ENCODE measurements around the gene PLAA. TPM values are rescaled to one million over a fixed set of nuclear protein-coding genes. Genes with fewer than 3 reads are reported as not detected.

The PLAA gene
- total RNA-seq, 1 experiment from 2014 or later: 23.3 TPM

GRCh38 chr9:26955222-26955903, 8.3 kb upstream of the PLAA start:
- TF ChIP-seq EZH2 (IDR thresholded peaks at IDR 0.05; ENCODE audit: low read depth): no peak
- no peak for TF ChIP-seq CTCF (conservative IDR thresholded peaks at IDR 0.05)
- no peaks in the 10 kb centered on the region for H3K9me3 ChIP-seq (ENCODE audit: insufficient read depth, low read depth)
- no peaks in the 10 kb centered on the region for H3F3A ChIP-seq (ENCODE audit: insufficient read depth, low read depth)
- H3K27ac ChIP-seq: peak overlapping the region; percentile 51
- ChIA-PET POLR2A (ENCODE audit: unreplicated experiment) (interaction anchor here (0.9 kb wide), 1 partner anchor 63 kb away, joined by 6 read pairs; the partner anchor contains the start of gene CAAP1), CTCF (no interaction called here)
- H3K36me3 ChIP-seq (ENCODE audit: low read depth): no peaks in the 10 kb centered on the region
- intact Hi-C loops (cut with micrococcal nuclease; ENCODE audit: unreplicated experiment): no loop called here
- H3K4me2 ChIP-seq: peak overlapping the region; percentile 86
- no peaks in the 10 kb centered on the region for H4K20me1 ChIP-seq (ENCODE audit: insufficient read depth)
- H3K27me3 ChIP-seq (ENCODE audit: insufficient read depth, low read depth): no peaks in the 10 kb centered on the region
- peaks cover 20% of the 10 kb centered on the region for H3K79me2 ChIP-seq (ENCODE audit: low read depth)
- peaks cover 8% of the 10 kb centered on the region for H3K4me1 ChIP-seq (replicated peaks; ENCODE audit: insufficient read depth)
- H3K4me3 ChIP-seq: peak overlapping the region; percentile 86
- DNase-seq: no peak
- no peaks in the 10 kb centered on the region for H3K9me2 ChIP-seq (ENCODE audit: insufficient read depth)
- BruUV-seq (replicated peaks): no TSS peak
- H2AFZ ChIP-seq: peak overlapping the region; percentile 98

- intact Hi-C loops (cut with micrococcal nuclease; ENCODE audit: unreplicated experiment): no loop called here
- Histone ChIP-seq H2AFZ (no peak overlapping the region), H4K20me1 (ENCODE audit: insufficient read depth) (no peaks in the 10 kb centered on the region), H3K4me1 (replicated peaks; ENCODE audit: insufficient read depth) (peaks cover 8% of the 10 kb centered on the region), H3K36me3 (ENCODE audit: low read depth) (no peaks in the 10 kb centered on the region), H3F3A (ENCODE audit: insufficient read depth, low read depth) (no peaks in the 10 kb centered on the region; the same call in 1 of the 2 replicates), H3K9me2 (ENCODE audit: insufficient read depth) (no peaks in the 10 kb centered on the region), H3K79me2 (ENCODE audit: low read depth) (peaks cover 20% of the 10 kb centered on the region), H3K27ac (no peak overlapping the region), H3K4me3 (no peak overlapping the region), H3K4me2 (no peak overlapping the region), H3K9me3 (ENCODE audit: insufficient read depth, low read depth) (no peaks in the 10 kb centered on the region), H3K27me3 (ENCODE audit: insufficient read depth, low read depth) (no peaks in the 10 kb centered on the region)
- TF ChIP-seq EZH2 (IDR thresholded peaks at IDR 0.05; ENCODE audit: low read depth) (no peak), CTCF (conservative IDR thresholded peaks at IDR 0.05) (no peak)
- CTCF ChIA-PET: no interaction called here
- DNase-seq: no peak
- POLR2A ChIA-PET (ENCODE audit: unreplicated experiment): no interaction called here
- no TSS peak for BruUV-seq (replicated peaks)
Measured at GRCh38 chr9:26954050-26954508, 7.0 kb upstream of the PLAA start.

- Histone ChIP-seq H3K4me2 (no peak overlapping the region), H3K4me3 (no peak overlapping the region), H3K36me3 (ENCODE audit: low read depth) (no peaks in the 10 kb centered on the region), H3K4me1 (replicated peaks; ENCODE audit: insufficient read depth) (peaks cover 8% of the 10 kb centered on the region), H3K27me3 (ENCODE audit: insufficient read depth, low read depth) (no peaks in the 10 kb centered on the region), H3F3A (ENCODE audit: insufficient read depth, low read depth) (no peaks in the 10 kb centered on the region; the same call in 1 of the 2 replicates), H3K9me2 (ENCODE audit: insufficient read depth) (no peaks in the 10 kb centered on the region), H2AFZ (no peak overlapping the region), H3K27ac (no peak overlapping the region), H4K20me1 (ENCODE audit: insufficient read depth) (no peaks in the 10 kb centered on the region), H3K79me2 (ENCODE audit: low read depth) (peaks cover 8% of the 10 kb centered on the region), H3K9me3 (ENCODE audit: insufficient read depth, low read depth) (no peaks in the 10 kb centered on the region)
- intact Hi-C loops (cut with micrococcal nuclease; ENCODE audit: unreplicated experiment): no loop called here
- DNase-seq: no peak
- ChIA-PET CTCF (interaction anchor here (0.7 kb wide), 1 partner anchor 20 kb away, joined by 7 read pairs; no protein-coding TSS in a partner anchor), POLR2A (ENCODE audit: unreplicated experiment) (no interaction called here)
- TF ChIP-seq CTCF (conservative IDR thresholded peaks at IDR 0.05) (no peak), EZH2 (IDR thresholded peaks at IDR 0.05; ENCODE audit: low read depth) (no peak)
- no TSS peak for BruUV-seq (replicated peaks)
Measured at GRCh38 chr9:26951794-26952193, 4.8 kb upstream of the PLAA start.
